GM21529 (cell line): ENCODE results near the gene CAPN14.
A peak's percentile ranks its signal among the peaks of the same experiment; 100 is the strongest.

Experiments used
- ATAC-seq: cut with Tn5 transposase; IDR thresholded peaks from one replicate; pipeline ENCODE4 v1.9.1; 2021; ENCODE audit not compliant: unreplicated experiment

Gene CAPN14

GRCh38 chr2:31217465-31218200 is at the start of gene CAPN14:
Gene CAPN14, minus strand, starts transcription at chr2:31217515. Its CDS starts 12,068 bp downstream, at chr2:31205447.
- no peak for ATAC-seq

- ATAC-seq: no peak
Observed at GRCh38 chr2:31266804-31267203, 49.5 kb upstream of the CAPN14 start.

GRCh38 chr2:31265234-31265633 is 47.9 kb upstream of the CAPN14 start:
- ATAC-seq: no peak

GRCh38 chr2:31263636-31264190 is 46.4 kb upstream of the CAPN14 start:
- ATAC-seq: no peak

GRCh38 chr2:31260870-31261269 is 43.6 kb upstream of the CAPN14 start:
- no peak for ATAC-seq

GRCh38 chr2:31259075-31259474 is 41.8 kb upstream of the CAPN14 start:
- no peak for ATAC-seq

- ATAC-seq: peak; percentile 44
Observed at GRCh38 chr2:31258351-31258750, 41.0 kb upstream of the CAPN14 start.

GRCh38 chr2:31256611-31257382 is 39.5 kb upstream of the CAPN14 start:
- peak; percentile 17 for ATAC-seq

- ATAC-seq: peak; percentile 66
Observed at GRCh38 chr2:31255911-31256571, 38.7 kb upstream of the CAPN14 start.

GRCh38 chr2:31254237-31255203 is 37.2 kb upstream of the CAPN14 start:
- ATAC-seq: no peak

- ATAC-seq: no peak
Observed at GRCh38 chr2:31253356-31254131, 36.2 kb upstream of the CAPN14 start.

GRCh38 chr2:31251851-31252250 is 34.5 kb upstream of the CAPN14 start:
- ATAC-seq: no peak

GRCh38 chr2:31251018-31251417 is 33.7 kb upstream of the CAPN14 start:
- ATAC-seq: no peak

GRCh38 chr2:31249009-31249690 is 31.8 kb upstream of the CAPN14 start:
- no peak for ATAC-seq

- no peak for ATAC-seq
Observed at GRCh38 chr2:31248139-31248538, 30.8 kb upstream of the CAPN14 start.

GRCh38 chr2:31247711-31248110 is 30.4 kb upstream of the CAPN14 start:
- ATAC-seq: no peak

- ATAC-seq: no peak
Observed at GRCh38 chr2:31246184-31246852, 29.0 kb upstream of the CAPN14 start.

- no peak for ATAC-seq
Observed at GRCh38 chr2:31244101-31244500, 26.8 kb upstream of the CAPN14 start.
